Endothelial cell (in vitro differentiated cells): ENCODE measurements around the gene KCNAB1. TPM values are rescaled to one million over a fixed set of nuclear protein-coding genes. Genes with fewer than 3 reads are reported as not detected.
"Not testable (repeated sequence)": the region's sequence is repeated elsewhere in the genome, so short reads cannot be mapped to it uniquely, and the experiment has no call there.

Source experiments
- DNase-seq: peaks from one replicate; pipeline ENCODE4 v3.0.0; 2021; ENCODE audit warnings: low spot score
- H3K27ac Mint-ChIP-seq: one replicate; pipeline ENCODE4 v1.8.0; 2021; ENCODE audit warnings: mixed read lengths, inconsistent platforms; ENCODE audit not compliant: unreplicated experiment
- H3K27me3 Mint-ChIP-seq: one replicate; pipeline ENCODE4 v1.8.0; 2021; ENCODE audit warnings: mild to moderate bottlenecking, moderate library complexity, mixed read lengths, inconsistent platforms; ENCODE audit not compliant: unreplicated experiment
- H3K36me3 Mint-ChIP-seq: one replicate; pipeline ENCODE4 v1.8.0; 2021; ENCODE audit warnings: mild to moderate bottlenecking, low read depth, mixed read lengths, inconsistent platforms; ENCODE audit not compliant: unreplicated experiment
- H3K4me1 Mint-ChIP-seq: one replicate; pipeline ENCODE4 v1.8.0; 2021; ENCODE audit warnings: mild to moderate bottlenecking, mixed read lengths, inconsistent platforms; ENCODE audit not compliant: unreplicated experiment
- H3K4me3 Mint-ChIP-seq: one replicate; pipeline ENCODE4 v1.8.0; 2021; ENCODE audit warnings: mild to moderate bottlenecking, mixed read lengths, inconsistent platforms; ENCODE audit not compliant: unreplicated experiment
- H3K9me3 Mint-ChIP-seq: one replicate; pipeline ENCODE4 v1.8.0; 2021; ENCODE audit warnings: mixed read lengths, inconsistent platforms; ENCODE audit not compliant: unreplicated experiment
- total RNA-seq: library from RNA; stranded (reverse); fragmentation: NEBNext Ultra II Directional; extraction: Animal tissue kit (Norgen Biotek cat#: 25700); gene quantifications from one replicate; pipeline ENCODE4 v1.2.1, GENCODE V29; 2021; ENCODE audit not compliant: unreplicated experiment
- TF ChIP-seq, protein P1 (sequence below): fragments of 200-600 bp; sonication (generic); IDR thresholded peaks from one replicate; pipeline ENCODE4 v1.5.0; 2021; ENCODE audit warnings: antibody characterized with exemption; ENCODE audit not compliant: unreplicated experiment

Gene KCNAB1
- total RNA-seq, 1 donor from 2014 or later = not detected

DNA sequence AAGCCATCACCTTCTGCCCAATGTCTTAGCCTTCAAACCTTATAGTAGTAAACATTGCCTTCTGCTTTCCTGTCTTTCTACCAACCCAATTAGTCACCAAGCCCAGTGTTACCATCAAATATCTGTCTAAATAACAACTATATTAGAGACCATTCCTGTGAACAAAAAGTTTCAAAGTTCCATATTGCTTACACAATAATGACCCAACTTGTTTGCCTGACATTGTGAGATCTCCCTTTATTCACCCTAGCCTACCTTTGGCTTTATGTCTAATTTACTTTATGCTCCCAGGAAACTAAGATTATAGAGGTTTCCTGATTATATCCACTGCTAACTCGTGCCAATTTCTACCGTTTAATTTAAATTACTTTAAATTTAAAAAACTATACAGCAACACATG lies 26.0 kb upstream of the KCNAB1 start:
- Mint-ChIP-seq H3K9me3 (no peaks in the 10 kb centered on the region), H3K27ac (no peak overlapping the region), H3K27me3 (no peaks in the 10 kb centered on the region), H3K36me3 (no peaks in the 10 kb centered on the region), H3K4me1 (peaks cover 13% of the 10 kb centered on the region), H3K4me3 (no peak overlapping the region)
- TF ChIP-seq, protein P1, sequence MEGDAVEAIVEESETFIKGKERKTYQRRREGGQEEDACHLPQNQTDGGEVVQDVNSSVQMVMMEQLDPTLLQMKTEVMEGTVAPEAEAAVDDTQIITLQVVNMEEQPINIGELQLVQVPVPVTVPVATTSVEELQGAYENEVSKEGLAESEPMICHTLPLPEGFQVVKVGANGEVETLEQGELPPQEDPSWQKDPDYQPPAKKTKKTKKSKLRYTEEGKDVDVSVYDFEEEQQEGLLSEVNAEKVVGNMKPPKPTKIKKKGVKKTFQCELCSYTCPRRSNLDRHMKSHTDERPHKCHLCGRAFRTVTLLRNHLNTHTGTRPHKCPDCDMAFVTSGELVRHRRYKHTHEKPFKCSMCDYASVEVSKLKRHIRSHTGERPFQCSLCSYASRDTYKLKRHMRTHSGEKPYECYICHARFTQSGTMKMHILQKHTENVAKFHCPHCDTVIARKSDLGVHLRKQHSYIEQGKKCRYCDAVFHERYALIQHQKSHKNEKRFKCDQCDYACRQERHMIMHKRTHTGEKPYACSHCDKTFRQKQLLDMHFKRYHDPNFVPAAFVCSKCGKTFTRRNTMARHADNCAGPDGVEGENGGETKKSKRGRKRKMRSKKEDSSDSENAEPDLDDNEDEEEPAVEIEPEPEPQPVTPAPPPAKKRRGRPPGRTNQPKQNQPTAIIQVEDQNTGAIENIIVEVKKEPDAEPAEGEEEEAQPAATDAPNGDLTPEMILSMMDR = no peak
- DNase-seq = no peak

DNA sequence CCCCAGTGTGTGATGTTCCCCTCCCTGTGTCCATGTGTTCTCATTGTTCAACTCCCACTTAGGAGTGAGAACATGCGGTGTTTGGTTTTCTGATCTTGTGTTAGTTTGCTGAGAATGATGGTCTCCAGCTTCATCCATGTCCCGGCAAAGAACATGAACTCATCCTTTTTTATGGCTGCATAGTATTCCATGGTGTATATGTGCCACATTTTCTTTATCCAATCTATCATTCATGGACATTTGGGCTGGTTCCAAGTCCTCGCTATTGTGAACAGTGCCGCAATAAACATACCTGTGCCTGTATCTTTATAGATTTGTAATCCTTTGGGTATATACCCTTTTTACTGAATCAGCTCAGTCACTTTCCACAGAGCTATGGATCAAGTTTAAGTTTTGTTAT lies 24.7 kb upstream of the KCNAB1 start:
- not testable (repeated sequence) for H3K4me1 Mint-ChIP-seq, H3K4me3 Mint-ChIP-seq, H3K27ac Mint-ChIP-seq, H3K9me3 Mint-ChIP-seq, DNase-seq, H3K27me3 Mint-ChIP-seq, H3K36me3 Mint-ChIP-seq

DNA sequence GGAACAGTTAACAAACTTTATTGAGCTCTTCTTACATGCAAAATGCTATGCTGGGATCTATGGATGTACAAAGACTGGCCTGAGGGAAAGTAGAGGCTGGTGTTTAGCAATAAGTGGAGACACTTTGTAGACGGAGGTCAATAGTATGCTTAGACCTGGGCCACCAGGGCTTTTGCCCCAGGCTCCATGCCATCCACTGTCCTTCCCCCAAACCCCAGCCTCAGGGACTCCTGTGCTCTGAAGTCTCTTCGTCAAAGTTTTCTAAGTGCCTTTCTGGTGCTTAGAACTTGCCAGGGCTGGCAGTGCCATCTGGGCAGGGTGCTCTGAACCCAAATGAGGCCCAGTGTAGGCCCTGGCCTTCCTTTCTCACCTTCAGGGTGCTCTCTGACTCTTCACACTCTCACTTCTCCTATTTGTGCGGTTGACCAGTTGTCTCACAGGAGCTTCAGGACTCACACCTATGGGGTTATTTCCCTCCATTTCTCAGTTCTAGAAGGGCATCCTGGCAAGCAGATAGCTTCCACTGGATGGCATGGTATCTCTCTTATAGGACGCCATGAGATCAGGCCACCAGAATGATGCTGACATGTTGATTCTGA lies 21.8 kb upstream of the KCNAB1 start:
- TF ChIP-seq, protein P1 = no peak
- Mint-ChIP-seq H3K27ac (no peak overlapping the region), H3K27me3 (no peaks in the 10 kb centered on the region), H3K4me1 (peaks cover 6% of the 10 kb centered on the region), H3K9me3 (no peaks in the 10 kb centered on the region), H3K4me3 (no peak overlapping the region), H3K36me3 (no peaks in the 10 kb centered on the region)
- DNase-seq = no peak

DNA sequence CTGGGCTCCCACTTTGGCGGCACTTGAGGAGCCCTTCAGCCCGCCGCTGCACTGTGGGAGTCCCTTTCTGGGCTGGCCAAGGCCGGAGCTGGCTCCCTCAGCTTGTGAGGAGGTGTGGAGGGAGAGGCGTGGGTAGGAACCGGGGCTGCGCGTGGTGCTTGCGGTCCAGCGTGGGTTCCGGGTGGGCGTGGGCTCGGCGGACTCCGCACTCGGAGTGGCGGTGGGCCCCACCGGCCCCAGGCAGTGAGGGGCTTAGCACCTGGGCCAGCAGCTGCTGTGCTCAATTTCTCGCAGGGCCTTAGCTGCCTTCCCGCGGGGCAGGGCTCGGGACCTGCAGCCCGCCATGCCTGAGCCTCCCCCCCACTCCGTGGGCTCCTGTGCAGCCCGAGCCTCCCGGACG lies 21.0 kb upstream of the KCNAB1 start:
- not testable (repeated sequence) for H3K36me3 Mint-ChIP-seq, H3K9me3 Mint-ChIP-seq, DNase-seq, H3K4me3 Mint-ChIP-seq, H3K27me3 Mint-ChIP-seq, H3K4me1 Mint-ChIP-seq, H3K27ac Mint-ChIP-seq

DNA sequence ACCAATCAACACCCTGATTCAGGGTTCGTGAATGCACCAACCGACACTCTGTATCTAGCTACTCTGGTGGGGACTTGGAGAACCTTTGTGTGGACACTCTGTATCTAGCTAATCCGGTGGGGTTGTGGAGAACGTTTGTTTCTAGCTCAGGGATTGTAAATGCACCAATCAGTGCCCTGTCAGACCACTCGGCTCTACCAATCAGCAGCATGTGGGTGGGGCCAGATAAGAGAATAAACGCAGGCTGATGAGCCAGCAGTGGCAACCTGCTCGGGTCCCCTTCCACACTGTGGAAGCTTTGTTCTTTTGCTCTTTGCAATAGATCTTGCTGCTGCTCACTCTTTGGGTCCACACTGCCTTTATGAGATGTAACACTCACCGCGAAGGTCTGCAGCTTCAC lies 20.4 kb upstream of the KCNAB1 start:
- not testable (repeated sequence) for DNase-seq, H3K27me3 Mint-ChIP-seq, H3K36me3 Mint-ChIP-seq, H3K4me3 Mint-ChIP-seq, H3K9me3 Mint-ChIP-seq, H3K4me1 Mint-ChIP-seq, H3K27ac Mint-ChIP-seq

DNA sequence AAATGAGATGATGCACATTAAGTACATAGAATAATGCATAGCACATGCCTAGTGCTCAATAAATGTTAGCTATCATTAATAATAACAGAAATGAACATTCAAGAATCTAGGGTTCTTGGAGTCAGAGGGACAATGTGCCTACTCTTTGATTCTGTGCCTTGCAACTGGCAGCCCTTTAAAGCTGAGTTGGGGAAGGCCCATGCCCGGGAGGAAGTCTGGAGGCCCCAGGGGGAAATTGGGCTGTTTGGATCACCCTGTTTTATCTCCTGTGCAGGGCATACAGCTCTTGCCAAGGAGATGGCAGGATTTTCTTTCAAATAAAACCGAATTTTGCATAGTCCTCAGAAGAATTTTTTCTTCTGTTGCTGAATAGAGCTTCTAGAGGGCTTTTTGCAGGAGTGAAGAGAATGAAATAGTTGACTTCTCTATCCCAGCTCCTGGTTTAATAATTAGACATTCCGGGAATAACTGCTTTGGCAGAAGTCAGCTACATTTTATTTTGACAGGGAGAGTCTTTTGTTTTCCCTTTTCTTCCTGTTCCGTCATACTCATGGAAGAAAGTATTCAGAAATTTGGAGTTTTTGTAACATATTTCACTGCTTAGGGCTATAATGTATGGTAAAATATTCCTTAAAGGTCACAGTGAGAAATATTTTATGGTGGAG lies 18.0 kb upstream of the KCNAB1 start:
- Mint-ChIP-seq H3K9me3 (no peaks in the 10 kb centered on the region), H3K4me3 (no peak overlapping the region), H3K27me3 (no peaks in the 10 kb centered on the region), H3K27ac (no peak overlapping the region), H3K36me3 (no peaks in the 10 kb centered on the region), H3K4me1 (peaks cover 3% of the 10 kb centered on the region)
- no peak for DNase-seq
- TF ChIP-seq, protein P1 = no peak
